K562 (cell line): Measurements from ENCODE around the gene PLEKHG3. TPM values are rescaled to one million over a fixed set of nuclear protein-coding genes. Genes with fewer than 3 reads are reported as not detected.

Experiments used
- ATAC-seq: fragments of 200-7000 bp; cut with Tn5 transposase; 3 replicates; pipeline ENCODE4 v1.9.1; 2020; ENCODE audit warnings: moderate library complexity
- BruUV-seq: library from RNA; stranded (reverse); fragments of 400-500 nt; replicated peaks from 2 replicates; lab custom pipeline; 2021; lab: Mats Ljungman, UMichigan
- CTCF ChIA-PET: fragments of 300-600 bp; formaldehyde crosslinking; extraction: SDS; loops from one replicate; lab custom pipeline; 2021; ENCODE audit warnings: low intra/inter-chr PET ratio; lab: Yijun Ruan, JAX
- POLR2A ChIA-PET: fragments of 300-600, 350-650 bp; sonication (Branson Sonifier 250); formaldehyde crosslinking; extraction: SDS; loops from one replicate; lab custom pipeline; 2021; ENCODE audit warnings: antibody characterized with exemption, inconsistent platforms; lab: Yijun Ruan, JAX
- DNase-seq, 4 experiments: peaks; one replicate each; pipeline versions ENCODE4 v3.0.0 to v3.0.0-alpha.2; 2011 to 2018; ENCODE audit warnings: low spot score in 3 of 4, mixed read lengths in 3 of 4; ENCODE audit errors: extremely low read depth in 1 of 4
- FAIRE-seq: peaks from 2 replicates; lab custom pipeline; 2011; peaks lifted over from hg19 to GRCh38; lab: Jason Lieb, UNC
- H2AFZ ChIP-seq: 2 replicates; pipeline ENCODE4 v1.6.0; 2011; ENCODE audit warnings: low read depth, low read length, control low read depth, inconsistent platforms
- H3K27ac ChIP-seq: fragments of 200-600 bp; 3 replicates; pipeline ENCODE4 v1.8.0; 2011; ENCODE audit warnings: low read depth, mild to moderate bottlenecking, control low read depth, inconsistent platforms, low read length, moderate library complexity, mixed read lengths; ENCODE audit errors: extremely low read depth
- H3K27me3 ChIP-seq, 2 experiments: fragments of 300-600 bp in 1 of 2; 2 replicates in 1 of 2; 3 replicates in 1 of 2; pipeline versions ENCODE4 v1.6.0 to v1.8.0; 2011; ENCODE audit warnings: inconsistent platforms in 2 of 2, low read length in 2 of 2, mild to moderate bottlenecking in 1 of 2, mixed read lengths in 1 of 2, moderate library complexity in 1 of 2; ENCODE audit not compliant: control insufficient read depth in 2 of 2, insufficient read depth in 2 of 2
- H3K36me3 ChIP-seq: fragments of 300-600 bp; 3 replicates; pipeline ENCODE4 v1.8.0; 2011; ENCODE audit warnings: mild to moderate bottlenecking, low read length, inconsistent platforms; ENCODE audit not compliant: control insufficient read depth, insufficient read depth
- H3K4me1 ChIP-seq, 2 experiments: fragments of 200-600 bp in 1 of 2; replicated peaks in 1 of 2; 2 replicates in 1 of 2; 3 replicates in 1 of 2; pipeline versions ENCODE4 v1.5.1 to v1.8.0; 2011; ENCODE audit warnings: inconsistent platforms in 2 of 2, low read length in 2 of 2, mild to moderate bottlenecking in 1 of 2, mixed read lengths in 1 of 2, moderate library complexity in 1 of 2; ENCODE audit not compliant: control insufficient read depth in 2 of 2, insufficient read depth in 2 of 2
- H3K4me2 ChIP-seq: 2 replicates; pipeline ENCODE4 v1.6.1; 2011; ENCODE audit warnings: low read length, control low read depth, inconsistent platforms, mixed read lengths; ENCODE audit not compliant: insufficient read depth
- H3K4me3 ChIP-seq: fragments of 200-600 bp; sonication (generic), shearing (Covaris generic); 2 replicates; pipeline ENCODE4 v1.5.1; 2016; ENCODE audit warnings: control low read depth, inconsistent platforms
- H3K79me2 ChIP-seq: fragments of 200-600 bp; 3 replicates; pipeline ENCODE4 v1.8.0; 2011; ENCODE audit warnings: low read length, inconsistent platforms; ENCODE audit not compliant: control insufficient read depth, insufficient read depth
- H3K9ac ChIP-seq, 2 experiments: 2 replicates each; pipeline versions ENCODE4 v1.6.0 to v1.6.1; 2011; ENCODE audit warnings: low read depth in 2 of 2, low read length in 2 of 2, control low read depth in 1 of 2, inconsistent platforms in 1 of 2, mild to moderate bottlenecking in 1 of 2, mixed read lengths in 1 of 2; ENCODE audit not compliant: insufficient read depth in 1 of 2
- H3K9me1 ChIP-seq: one replicate; pipeline ENCODE4 v1.6.0; 2011; ENCODE audit warnings: inconsistent platforms, mild to moderate bottlenecking, low read length, moderate library complexity; ENCODE audit not compliant: control insufficient read depth, insufficient read depth
- H3K9me3 ChIP-seq: replicated peaks from 2 replicates; pipeline ENCODE4 v1.5.1; 2011; ENCODE audit warnings: low read depth, low read length, inconsistent platforms; ENCODE audit not compliant: control insufficient read depth, insufficient read depth
- H4K20me1 ChIP-seq: replicated peaks from 2 replicates; pipeline ENCODE4 v1.6.1; 2011; ENCODE audit warnings: low read length, inconsistent platforms, mixed read lengths; ENCODE audit not compliant: control insufficient read depth, insufficient read depth
- KDM5B ChIP-seq: fragments of 200-600 bp; sonication (generic); IDR thresholded peaks from 2 replicates; pipeline ENCODE4 v1.6.1; 2012; ENCODE audit warnings: low read depth, mild to moderate bottlenecking, moderate library complexity, low read length, control low read depth, inconsistent platforms; ENCODE audit not compliant: insufficient replicate concordance
- MAX ChIP-seq: sonication (generic); formaldehyde crosslinking; IDR thresholded peaks from 2 replicates; pipeline ENCODE4 v1.9.0; 2022; ENCODE audit warnings: mild to moderate bottlenecking, missing genetic modification reagents
- MNT ChIP-seq, 2 experiments: fragments of 450-650 bp; conservative IDR thresholded peaks; 2 replicates each; pipeline ENCODE4 v1.6.1; 2017; ENCODE audit warnings: mild to moderate bottlenecking in 2 of 2, moderate library complexity in 2 of 2
- MYC ChIP-seq, 2 experiments: fragments of 250-450 bp in 1 of 2; sonication (Bioruptor Pico) in 1 of 2; IDR thresholded peaks; 2 replicates each; pipeline versions ENCODE4 v1.5.1 to v1.6.1; 2012 to 2021; ENCODE audit warnings: low read depth in 2 of 2, borderline replicate concordance in 1 of 2, improper control_type of control experiment in 1 of 2, low read length in 1 of 2, mild to moderate bottlenecking in 1 of 2, moderate library complexity in 1 of 2
- NFIC ChIP-seq: fragments of 450-650 bp; IDR thresholded peaks from 2 replicates; pipeline ENCODE4 v1.6.1; 2017; ENCODE audit warnings: mild to moderate bottlenecking, inconsistent platforms
- PKNOX1 ChIP-seq: fragments of 450-650 bp; IDR thresholded peaks from 2 replicates; pipeline ENCODE4 v1.6.1; 2016
- POLR3A ChIP-seq: IDR thresholded peaks from 2 replicates; pipeline ENCODE4 v1.6.1; 2011; ENCODE audit warnings: borderline replicate concordance, mild to moderate bottlenecking, moderate library complexity; ENCODE audit not compliant: insufficient read length, insufficient read depth; ENCODE audit errors: extremely low read depth
- POU5F1 ChIP-seq: fragments of 150-350 bp; IDR thresholded peaks from 2 replicates; pipeline ENCODE4 v1.6.1; 2014; ENCODE audit warnings: borderline replicate concordance, low read length, low read depth, mild to moderate bottlenecking; ENCODE audit not compliant: partially characterized antibody
- STAT5A ChIP-seq: IDR thresholded peaks from 2 replicates; pipeline ENCODE4 v1.6.1; 2012; ENCODE audit warnings: low read length, inconsistent platforms, borderline replicate concordance
- USF1 ChIP-seq: sonication (generic); formaldehyde crosslinking; IDR thresholded peaks from 2 replicates; pipeline ENCODE4 v1.9.0; 2022; ENCODE audit warnings: mild to moderate bottlenecking, missing genetic modification reagents
- WGBS: fragments of 100-300 bp; shearing (Covaris generic); methylation state at CpG from one replicate; pipeline ENCODE4 v1.1.6; 2016; ENCODE audit warnings: low coverage, mixed read lengths; ENCODE audit not compliant: insufficient coverage; ENCODE audit errors: missing lambda C conversion rate; 5-methylcytosine and 5-hydroxymethylcytosine counted together
- in situ Hi-C: fragments of 300-500 bp; cut with MboI; formaldehyde crosslinking; loops from 4 replicates; pipeline ENCODE4 v1.15.0; 2018; ENCODE audit warnings: inconsistent platforms, mixed read lengths
- intact Hi-C: fragments of 100-400 bp; cut with micrococcal nuclease; formaldehyde crosslinking; loops from 2 replicates; pipeline ENCODE4 v1.14.2; 2022
- polyA plus RNA-seq, 8 experiments: library from polyadenylated mRNA; depleted of rRNA in 4 of 8; stranded (reverse) in 5 of 8; unstranded in 3 of 8; fragments of >200 nt; fragmentation: Nextera tagmentation in 2 of 8; fragmentation: Illumina TruSeq in 1 of 8; extraction: Ambion mirVana in 2 of 8; extraction: Trizol in 1 of 8; gene quantifications; 2 replicates each; pipeline versions ENCODE4 v1.2.1 to v1.2.3, GENCODE V29; 2011 to 2014; ENCODE audit warnings: inconsistent platforms in 1 of 8, missing spikeins in 1 of 8
- total RNA-seq, 7 experiments: library from RNA; depleted of rRNA in 6 of 7; stranded (reverse); fragments of >200 nt in 6 of 7; fragmentation: Illumina TruSeq in 2 of 7; extraction: Trizol in 2 of 7; gene quantifications; 2 replicates each; pipeline versions ENCODE4 v1.2.1 to v1.2.3, GENCODE V29; 2011 to 2021; ENCODE audit warnings: low replicate concordance in 1 of 7

The PLEKHG3 gene
- total and polyA plus RNA-seq, 9 of the 15 experiments (the other 6 are each of a cell fraction or from before 2014, with no cell fraction given), result 0.04 to 0.16 TPM; not detected in 7

GRCh38 chr14:64763801-64764621 is 59.8 kb downstream of the PLEKHG3 start:
- CTCF ChIA-PET, result no interaction called here
- in situ Hi-C loops, result no loop called here
- H2AFZ ChIP-seq, result no peak overlapping the region
- H3K79me2 ChIP-seq, result no peaks in the 10 kb centered on the region
- WGBS, result 93% methylated on average over 3 of the region's 18 CpGs
- H3K9ac ChIP-seq, result no peak overlapping the region
- no peaks in the 10 kb centered on the region for H3K27me3 ChIP-seq
- no peak overlapping the region for H3K4me2 ChIP-seq
- DNase-seq (peak in 1 of 4 experiments; percentile 16), ATAC-seq (peak; percentile 25), FAIRE-seq (no peak)
- POLR2A ChIA-PET, result no interaction called here
- H3K36me3 ChIP-seq, result peaks cover 27% of the 10 kb centered on the region
- H3K4me1 ChIP-seq, result peaks cover 12 to 30% of the 10 kb centered on the region in 2 experiments; a peak in 4 of 5 replicates
- H3K9me1 ChIP-seq, result peaks cover 7% of the 10 kb centered on the region
- TF ChIP-seq MYC (IDR thresholded peaks at IDR 0.05; ENCODE audit: low read depth, low read length) (peak; percentile 27; the same call in 1 of the 2 replicates), MYC (CRISPR knock-in tag; IDR thresholded peaks at IDR 0.05; ENCODE audit: borderline replicate concordance, low read depth) (no peak), MNT (conservative IDR thresholded peaks at IDR 0.05) (peak; percentile 46 to 52; a peak in 2 of 4 replicates), USF1 (0 out of 2 replicates have a peak, but pooled peaks have one; percentile 32), POU5F1 (no peak), NFIC (no peak), KDM5B (no peak), MAX (CRISPR knock-in tag) (peak; percentile 27; the same call in 1 of the 2 replicates), STAT5A (no peak), POLR3A (no peak), PKNOX1 (no peak)
- no peak overlapping the region for H3K4me3 ChIP-seq
- H3K9me3 ChIP-seq, result no peaks in the 10 kb centered on the region
- H4K20me1 ChIP-seq, result peaks cover 22% of the 10 kb centered on the region
- intact Hi-C loops, result loop anchor here (5.0 kb wide), 2 partner anchors 92 to 128 kb away; no protein-coding TSS in a partner anchor
- no TSS peak for BruUV-seq
- H3K27ac ChIP-seq, result no peak overlapping the region
